PC-9 (cell line): ENCODE data around the gene SPATA12.

Experiments used
- EZH2 ChIP-seq: fragments of 200-600 bp; sonication (generic); IDR thresholded peaks from 2 replicates; pipeline ENCODE4 v1.8.0; 2017; ENCODE audit warnings: antibody characterized with exemption, low read depth
- TF ChIP-seq, protein P1 (sequence below): fragments of 200-600 bp; sonication (generic); conservative IDR thresholded peaks from 2 replicates; pipeline ENCODE4 v1.6.1; 2017; ENCODE audit warnings: mixed run types, antibody characterized with exemption, mild to moderate bottlenecking, moderate library complexity

DNA sequence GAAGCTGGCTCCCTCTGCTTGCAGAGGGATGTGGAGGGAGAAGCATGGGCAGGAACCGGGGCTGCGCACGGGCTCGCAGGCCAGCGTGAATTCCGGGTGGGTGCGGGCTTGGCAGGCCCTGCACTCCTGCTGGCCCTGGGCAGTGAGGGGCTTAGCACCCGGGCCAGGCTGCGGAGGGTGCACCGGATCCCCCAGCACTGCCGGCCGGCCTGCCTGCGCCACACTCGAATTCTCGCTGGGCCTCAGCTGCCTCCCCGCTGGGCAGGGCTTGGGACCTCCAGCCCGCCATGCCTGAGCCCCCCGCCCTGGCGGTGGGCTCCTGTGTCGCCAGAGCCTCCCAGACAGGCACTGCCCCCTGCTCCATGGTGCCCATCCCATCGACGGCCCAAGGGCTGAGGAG lies 47.6 kb upstream of the SPATA12 start:
- TF ChIP-seq, protein P1, sequence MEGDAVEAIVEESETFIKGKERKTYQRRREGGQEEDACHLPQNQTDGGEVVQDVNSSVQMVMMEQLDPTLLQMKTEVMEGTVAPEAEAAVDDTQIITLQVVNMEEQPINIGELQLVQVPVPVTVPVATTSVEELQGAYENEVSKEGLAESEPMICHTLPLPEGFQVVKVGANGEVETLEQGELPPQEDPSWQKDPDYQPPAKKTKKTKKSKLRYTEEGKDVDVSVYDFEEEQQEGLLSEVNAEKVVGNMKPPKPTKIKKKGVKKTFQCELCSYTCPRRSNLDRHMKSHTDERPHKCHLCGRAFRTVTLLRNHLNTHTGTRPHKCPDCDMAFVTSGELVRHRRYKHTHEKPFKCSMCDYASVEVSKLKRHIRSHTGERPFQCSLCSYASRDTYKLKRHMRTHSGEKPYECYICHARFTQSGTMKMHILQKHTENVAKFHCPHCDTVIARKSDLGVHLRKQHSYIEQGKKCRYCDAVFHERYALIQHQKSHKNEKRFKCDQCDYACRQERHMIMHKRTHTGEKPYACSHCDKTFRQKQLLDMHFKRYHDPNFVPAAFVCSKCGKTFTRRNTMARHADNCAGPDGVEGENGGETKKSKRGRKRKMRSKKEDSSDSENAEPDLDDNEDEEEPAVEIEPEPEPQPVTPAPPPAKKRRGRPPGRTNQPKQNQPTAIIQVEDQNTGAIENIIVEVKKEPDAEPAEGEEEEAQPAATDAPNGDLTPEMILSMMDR = no peak
- TF ChIP-seq EZH2 = no peak
